Activated CD4-positive, alpha-beta memory T cell treated with anti-CD3 and anti-CD28 coated beads for 36 hours (primary cell): Measurements from ENCODE around the gene CIART. TPM values are rescaled to one million over a fixed set of nuclear protein-coding genes. Genes with fewer than 3 reads are reported as not detected.

Experiments
- CTCF ChIA-PET: fragments of 350-600 bp; sonication (Branson Sonifier 250); formaldehyde crosslinking; loops from one replicate; lab custom pipeline; 2021; ENCODE audit warnings: antibody characterized with exemption, inconsistent platforms; lab: Charles Lee
- POLR2A ChIA-PET: fragments of 350-600 bp; sonication (Branson Sonifier 250); formaldehyde crosslinking; loops from one replicate; lab custom pipeline; 2021; ENCODE audit warnings: antibody characterized with exemption; lab: Charles Lee
- DNase-seq: peaks from one replicate; pipeline ENCODE4 v3.0.0-alpha.2; 2020
- H3K27ac Mint-ChIP-seq: one replicate; pipeline ENCODE4 v1.8.0; 2021; ENCODE audit warnings: mixed read lengths
- H3K27me3 Mint-ChIP-seq: one replicate; pipeline ENCODE4 v1.8.0; 2021; ENCODE audit warnings: mixed read lengths
- H3K36me3 Mint-ChIP-seq: one replicate; pipeline ENCODE4 v1.8.0; 2021; ENCODE audit warnings: mixed read lengths
- H3K4me1 Mint-ChIP-seq: one replicate; pipeline ENCODE4 v1.8.0; 2021; ENCODE audit warnings: low read depth, mixed read lengths
- H3K4me3 Mint-ChIP-seq: one replicate; pipeline ENCODE4 v1.8.0; 2021; ENCODE audit warnings: mild to moderate bottlenecking, mixed read lengths
- H3K9me3 Mint-ChIP-seq: one replicate; pipeline ENCODE4 v1.8.0; 2021; ENCODE audit warnings: mixed read lengths
- intact Hi-C: fragments of 100-400 bp; cut with micrococcal nuclease; formaldehyde crosslinking; loops from one replicate; pipeline ENCODE4 v1.15.1; 2023
- total RNA-seq, 2 experiments: library from RNA; stranded (reverse); gene quantifications; one replicate each; pipeline ENCODE4 v1.2.3, GENCODE V29; 2021

CIART gene
- total RNA-seq, 2 experiments from 2014 or later = 1.3 to 1.5 TPM

DNA sequence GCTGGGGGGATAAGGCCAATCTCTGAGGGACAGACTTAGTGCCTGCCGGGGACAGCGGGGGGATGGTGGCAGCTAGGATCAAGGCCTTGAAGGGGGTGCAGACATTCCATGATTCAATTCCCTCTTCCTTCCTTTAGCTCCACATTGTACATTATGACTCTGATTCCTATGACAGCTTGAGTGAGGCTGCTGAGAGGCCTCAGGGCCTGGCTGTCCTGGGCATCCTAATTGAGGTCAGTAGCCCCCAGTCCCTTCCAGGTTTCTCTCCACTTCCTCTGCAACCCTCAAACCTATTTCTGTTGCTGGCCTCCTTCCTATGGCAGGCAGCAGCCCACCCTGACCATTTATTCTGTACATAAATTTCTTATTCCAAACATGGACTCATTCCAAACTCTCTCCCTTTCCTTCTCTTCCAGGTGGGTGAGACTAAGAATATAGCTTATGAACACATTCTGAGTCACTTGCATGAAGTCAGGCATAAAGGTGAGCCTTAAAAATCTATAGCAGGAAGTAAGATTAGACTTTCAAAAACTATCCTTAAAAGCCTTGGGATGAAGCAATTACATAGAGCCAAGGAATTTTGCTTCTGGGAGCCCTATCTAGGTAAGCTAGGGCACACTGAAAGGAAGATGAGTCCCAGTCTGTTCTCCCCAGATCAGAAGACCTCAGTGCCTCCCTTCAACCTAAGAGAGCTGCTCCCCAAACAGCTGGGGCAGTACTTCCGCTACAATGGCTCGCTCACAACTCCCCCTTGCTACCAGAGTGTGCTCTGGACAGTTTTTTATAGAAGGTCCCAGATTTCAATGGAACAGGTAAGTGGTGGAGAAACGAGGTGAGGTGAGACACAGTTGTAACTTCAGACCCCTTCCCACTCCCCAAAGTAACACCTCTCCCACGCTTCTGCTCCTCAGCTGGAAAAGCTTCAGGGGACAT, 19.7 kb upstream of the CIART start:
- no peak for DNase-seq
- ChIA-PET POLR2A (interaction anchor here (0.6 kb wide), 1 partner anchor 35 kb away, joined by 3 read pairs; no protein-coding TSS in a partner anchor), CTCF (no interaction called here)
- no peak overlapping the region for H3K27ac Mint-ChIP-seq
- intact Hi-C loops = no loop called here
- H3K36me3 Mint-ChIP-seq = peaks cover 13% of the 10 kb centered on the region
- H3K27me3 Mint-ChIP-seq = peaks cover 9% of the 10 kb centered on the region
- peaks cover 10% of the 10 kb centered on the region for H3K4me1 Mint-ChIP-seq
- no peak overlapping the region for H3K4me3 Mint-ChIP-seq
- no peaks in the 10 kb centered on the region for H3K9me3 Mint-ChIP-seq

DNA sequence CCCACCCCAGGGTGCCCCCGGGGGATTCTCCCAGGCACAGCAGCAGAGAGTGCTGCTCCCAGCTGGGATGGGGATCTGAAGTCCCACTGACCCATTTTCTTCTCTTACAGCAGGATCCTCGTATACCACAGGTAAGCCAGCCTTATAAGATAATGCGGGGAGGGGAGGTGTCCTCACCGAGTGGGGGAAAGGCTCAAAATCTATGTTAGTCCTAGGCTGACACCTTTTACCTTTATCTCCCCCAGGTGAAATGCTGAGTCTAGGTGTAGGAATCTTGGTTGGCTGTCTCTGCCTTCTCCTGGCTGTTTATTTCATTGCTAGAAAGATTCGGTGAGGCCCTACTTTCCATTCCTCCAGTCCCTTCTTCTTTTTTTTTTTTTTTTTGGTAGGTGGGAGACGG, 18.8 kb upstream of the CIART start:
- peaks cover 13% of the 10 kb centered on the region for H3K4me1 Mint-ChIP-seq
- H3K36me3 Mint-ChIP-seq = peaks cover 14% of the 10 kb centered on the region
- ChIA-PET CTCF (no interaction called here), POLR2A (no interaction called here)
- no peaks in the 10 kb centered on the region for H3K9me3 Mint-ChIP-seq
- peaks cover 2% of the 10 kb centered on the region for H3K27me3 Mint-ChIP-seq
- DNase-seq = no peak
- no peak overlapping the region for H3K4me3 Mint-ChIP-seq
- intact Hi-C loops = no loop called here
- H3K27ac Mint-ChIP-seq = no peak overlapping the region

DNA sequence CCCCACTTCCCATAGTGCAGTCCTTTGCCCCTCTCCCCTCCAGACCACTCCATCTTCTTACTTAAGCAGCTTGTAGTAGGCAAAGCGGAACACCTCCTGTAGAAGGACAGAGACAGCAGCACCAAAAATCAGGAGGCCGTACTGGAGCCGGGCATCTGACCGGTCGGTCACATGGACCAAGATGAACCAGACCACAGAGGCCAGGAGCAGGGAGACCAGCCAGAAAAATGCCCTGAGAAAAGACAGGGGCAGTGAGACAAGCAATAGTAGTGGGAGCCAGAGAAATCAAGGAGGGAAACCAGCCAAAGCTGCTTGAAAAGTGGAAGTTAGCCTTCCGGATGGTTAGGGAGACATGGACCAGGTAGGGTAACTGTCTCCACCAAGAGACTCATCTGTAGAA, 14.5 kb upstream of the CIART start:
- Mint-ChIP-seq H3K27ac (peak overlapping the region; percentile 93), H3K27me3 (no peaks in the 10 kb centered on the region), H3K9me3 (no peaks in the 10 kb centered on the region), H3K4me3 (peak overlapping the region; percentile 97), H3K36me3 (peaks cover 15% of the 10 kb centered on the region), H3K4me1 (peaks cover 22% of the 10 kb centered on the region)
- ChIA-PET POLR2A (no interaction called here), CTCF (no interaction called here)
- DNase-seq = no peak
- intact Hi-C loops = loop anchor here (2.0 kb wide), 2 partner anchors 53 to 97 kb away; partner anchors contain the start of genes PRPF3 and RPRD2

DNA sequence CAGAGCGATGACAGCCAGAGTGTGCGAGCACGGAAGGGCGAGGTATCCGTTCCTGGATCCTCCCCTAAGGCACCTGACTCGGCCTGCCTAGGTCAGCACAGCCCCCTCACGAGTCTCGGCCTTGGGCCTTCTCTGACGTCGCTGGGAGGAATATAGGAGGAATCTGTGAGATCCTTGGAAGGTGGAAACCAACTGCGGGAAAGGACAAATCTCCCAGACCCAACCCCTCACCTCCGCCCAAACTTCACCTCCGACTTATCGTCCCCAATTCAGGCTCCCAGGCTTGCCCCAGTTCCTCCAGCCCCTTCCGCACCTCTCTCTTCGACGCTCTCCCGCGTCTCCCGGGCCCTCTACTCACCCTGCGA, 14.0 kb upstream of the CIART start:
- H3K36me3 Mint-ChIP-seq = peaks cover 15% of the 10 kb centered on the region
- ChIA-PET CTCF (interaction anchor here (1.4 to 2.8 kb wide), 2 partner anchors 10 to 12 kb away, joined by 3 to 19 read pairs; no protein-coding TSS in a partner anchor), POLR2A (no interaction called here)
- peak overlapping the region; percentile 97 for H3K4me3 Mint-ChIP-seq
- H3K27ac Mint-ChIP-seq = peak overlapping the region; percentile 93
- no peaks in the 10 kb centered on the region for H3K9me3 Mint-ChIP-seq
- peaks cover 22% of the 10 kb centered on the region for H3K4me1 Mint-ChIP-seq
- DNase-seq = peak; percentile 56
- no peaks in the 10 kb centered on the region for H3K27me3 Mint-ChIP-seq
- intact Hi-C loops = loop anchor here (2.0 kb wide), 2 partner anchors 52 to 96 kb away; partner anchors contain the start of genes PRPF3 and RPRD2

DNA sequence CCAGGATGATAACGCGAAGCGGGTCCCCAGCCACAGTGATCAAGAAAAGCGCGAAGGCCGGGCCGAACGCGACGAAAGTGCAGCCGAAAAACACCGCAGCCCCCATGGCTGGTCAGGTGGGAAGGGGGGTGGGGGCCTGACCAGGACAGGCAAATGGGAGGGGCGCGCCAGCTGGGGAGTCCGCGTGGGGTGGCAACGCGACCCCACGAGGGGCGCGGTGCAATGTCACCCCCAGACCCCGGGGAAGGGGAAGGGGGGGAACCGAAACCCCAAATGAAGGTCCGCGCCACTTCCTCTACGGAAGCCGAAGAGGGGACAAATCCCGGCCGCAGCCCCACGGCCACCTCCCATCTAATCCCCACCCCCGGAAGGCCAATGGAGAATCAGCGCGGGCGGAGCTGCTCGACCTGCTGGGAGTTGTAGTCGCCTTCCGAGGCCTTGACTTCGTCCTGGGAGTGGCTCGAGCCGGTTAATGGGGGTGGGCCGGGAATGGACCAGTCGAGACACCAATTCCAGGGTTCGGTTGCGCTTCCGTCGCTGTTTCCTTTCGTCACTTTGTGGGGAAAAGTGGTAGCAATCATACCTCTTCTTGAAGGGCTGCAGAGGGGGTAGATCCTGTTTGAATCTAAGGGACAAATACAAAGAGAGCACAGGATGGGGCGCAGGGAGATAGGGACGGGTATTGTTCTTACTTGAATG, 13.5 kb upstream of the CIART start, which contains the start of gene APH1A:
Gene APH1A (minus strand): TSS at position 312 of the 699 bp plus-strand sequence. CDS start 206 bp downstream, at position 106.
- CTCF ChIA-PET = interaction anchor here (1.0 to 2.8 kb wide), 3 partner anchors 9 to 13 kb away, joined by 3 to 19 read pairs (median 3); no protein-coding TSS in a partner anchor
- Mint-ChIP-seq H3K4me3 (peak within 1 kb of the TSS; percentile 97), H3K27me3 (no peaks in the 10 kb centered on the region), H3K27ac (peak within 1 kb of the TSS; percentile 93), H3K4me1 (peaks cover 22% of the 10 kb centered on the region), H3K9me3 (no peaks in the 10 kb centered on the region), H3K36me3 (peaks cover 15% of the 10 kb centered on the region)
- POLR2A ChIA-PET = interaction anchor here (0.6 to 1.4 kb wide), 9 partner anchors 9 to 311 kb away, joined by 3 to 4 read pairs (median 3); partner anchors contain the start of gene ANP32E
- intact Hi-C loops = loop anchor here (1.0 to 2.0 kb wide), 4 partner anchors 13 to 96 kb away; partner anchors contain the start of genes MRPS21, PRPF3 and RPRD2
- DNase-seq = peak; percentile 97

DNA sequence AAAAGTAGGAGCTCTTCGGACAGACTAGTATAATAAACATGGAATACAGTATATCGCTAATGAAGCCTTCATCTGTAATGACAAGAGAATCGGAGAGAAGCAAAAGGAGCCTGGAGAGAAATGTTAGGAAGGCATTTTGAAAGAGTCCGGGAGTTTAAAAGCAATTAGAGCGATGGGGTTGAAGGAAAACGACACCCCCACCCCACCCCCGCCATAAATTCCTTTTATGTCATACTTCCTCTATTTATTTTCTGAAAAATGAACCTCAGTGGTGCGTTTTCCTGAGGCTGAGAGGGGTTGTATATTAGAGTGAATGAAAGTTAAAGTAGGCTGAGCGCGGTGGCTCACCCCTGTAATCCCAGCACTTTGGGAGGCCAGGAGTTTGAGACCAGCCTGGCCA, 12.9 kb upstream of the CIART start:
- DNase-seq = no peak
- ChIA-PET POLR2A (interaction anchor here (0.6 to 1.4 kb wide), 10 partner anchors 9 to 310 kb away, joined by 3 to 4 read pairs (median 3); partner anchors contain the start of genes ANP32E and RPRD2), CTCF (interaction anchor here (1.0 to 2.8 kb wide), 3 partner anchors 9 to 13 kb away, joined by 3 to 19 read pairs (median 3); no protein-coding TSS in a partner anchor)
- Mint-ChIP-seq H3K4me3 (peak overlapping the region; percentile 97), H3K27ac (peak overlapping the region; percentile 93), H3K9me3 (no peaks in the 10 kb centered on the region), H3K4me1 (peaks cover 22% of the 10 kb centered on the region), H3K27me3 (no peaks in the 10 kb centered on the region), H3K36me3 (peaks cover 15% of the 10 kb centered on the region)
- intact Hi-C loops = loop anchor here (1.0 to 2.0 kb wide), 4 partner anchors 13 to 95 kb away; partner anchors contain the start of genes MRPS21, PRPF3 and RPRD2

DNA sequence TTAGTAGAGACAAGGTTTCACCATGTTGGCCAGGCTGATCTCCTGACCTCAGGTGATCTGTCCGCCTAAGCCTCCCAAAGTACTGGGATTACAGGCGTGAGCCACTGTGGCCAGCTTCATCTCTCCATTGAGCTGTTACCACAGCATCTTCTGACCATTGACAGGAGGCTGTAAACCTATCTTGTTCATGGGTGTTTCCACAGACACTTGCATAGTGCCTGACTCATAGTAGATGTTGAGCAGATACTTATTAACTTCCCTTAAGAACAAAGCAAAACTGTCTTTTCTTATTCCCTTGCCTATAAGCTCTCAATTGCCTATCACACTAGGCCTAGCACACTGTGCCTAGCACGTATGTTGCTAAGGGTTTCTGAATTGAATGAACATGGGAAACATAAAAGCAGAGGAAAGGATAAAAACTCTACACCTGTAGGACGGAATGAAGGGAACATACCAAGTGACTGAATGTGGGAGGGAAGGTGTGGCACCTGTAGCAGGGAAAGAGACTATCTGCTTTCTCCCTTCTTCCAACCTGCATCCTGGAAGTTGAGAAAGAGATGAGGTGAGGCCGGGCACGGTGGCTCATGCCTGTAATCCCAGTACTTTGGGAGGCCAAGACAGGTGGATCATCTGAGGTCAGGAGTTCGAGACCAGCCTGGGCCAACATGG, 10.9 kb upstream of the CIART start:
- Mint-ChIP-seq H3K9me3 (no peaks in the 10 kb centered on the region), H3K27me3 (no peaks in the 10 kb centered on the region), H3K36me3 (peaks cover 8% of the 10 kb centered on the region), H3K4me3 (no peak overlapping the region), H3K27ac (no peak overlapping the region), H3K4me1 (peaks cover 22% of the 10 kb centered on the region)
- ChIA-PET POLR2A (no interaction called here), CTCF (interaction anchor here (0.7 to 2.8 kb wide), 4 partner anchors 9 to 262 kb away, joined by 3 to 19 read pairs (median 6); no protein-coding TSS in a partner anchor)
- intact Hi-C loops = no loop called here
- no peak for DNase-seq

DNA sequence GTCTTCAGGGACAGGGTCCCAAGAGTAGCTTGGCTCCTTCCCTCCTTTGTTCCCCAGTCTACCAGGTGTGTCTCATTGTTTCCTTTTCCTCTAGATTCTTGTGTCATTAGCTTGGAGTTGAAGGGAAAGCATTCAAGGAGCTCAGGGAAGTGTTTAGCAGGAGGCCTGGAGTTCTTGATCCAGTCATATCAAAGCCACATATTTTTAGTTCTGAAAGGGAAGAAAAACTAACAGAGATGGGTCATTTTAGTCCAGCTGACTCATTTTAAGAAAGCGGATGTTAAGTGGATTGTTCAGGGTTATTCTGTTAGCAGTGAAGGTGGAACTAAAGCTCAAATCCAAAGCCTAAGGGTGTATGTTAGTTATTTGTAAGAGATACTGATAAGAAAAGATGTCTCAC, 9.0 kb upstream of the CIART start:
- H3K9me3 Mint-ChIP-seq = no peaks in the 10 kb centered on the region
- H3K27me3 Mint-ChIP-seq = no peaks in the 10 kb centered on the region
- DNase-seq = no peak
- H3K4me3 Mint-ChIP-seq = no peak overlapping the region
- ChIA-PET POLR2A (interaction anchor here (1.1 to 1.6 kb wide), 3 partner anchors 15 to 91 kb away, joined by 4 to 5 read pairs (median 4); partner anchors contain the start of gene RPRD2), CTCF (interaction anchor here (1.5 to 2.8 kb wide), 2 partner anchors 8 to 17 kb away, joined by 5 to 8 read pairs; no protein-coding TSS in a partner anchor)
- H3K36me3 Mint-ChIP-seq = peaks cover 1% of the 10 kb centered on the region
- intact Hi-C loops = no loop called here
- H3K4me1 Mint-ChIP-seq = peaks cover 9% of the 10 kb centered on the region
- no peak overlapping the region for H3K27ac Mint-ChIP-seq

DNA sequence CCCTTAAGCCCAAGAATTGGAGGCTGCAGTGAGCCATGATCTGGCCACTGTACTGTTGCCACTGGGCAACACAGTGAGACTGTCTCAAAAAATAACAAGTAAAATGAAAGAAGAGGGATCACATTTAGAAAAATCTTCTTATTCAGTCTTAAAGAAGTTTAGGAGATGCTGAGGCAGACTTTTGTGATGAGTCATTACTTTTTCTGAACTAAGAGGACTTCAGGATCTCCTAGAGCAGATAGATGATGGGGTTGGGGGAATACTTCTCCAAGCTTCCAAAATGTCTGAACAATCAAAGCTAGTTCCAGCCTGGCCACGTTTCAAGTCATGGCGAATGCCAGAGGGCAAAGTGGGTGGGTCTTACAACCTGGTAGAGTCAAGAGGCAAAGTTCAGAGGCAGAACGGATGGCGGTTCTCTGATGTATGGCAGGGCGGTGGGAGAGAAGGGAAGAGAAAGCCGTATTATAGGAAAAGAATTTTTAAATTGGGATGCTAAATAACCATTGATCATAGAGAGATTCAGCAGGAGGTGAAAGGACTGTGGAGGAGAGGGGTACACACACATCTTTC, 2.1 kb upstream of the CIART start:
- DNase-seq = no peak
- Mint-ChIP-seq H3K4me3 (no peak overlapping the region), H3K27ac (no peak overlapping the region), H3K36me3 (no peaks in the 10 kb centered on the region), H3K9me3 (no peaks in the 10 kb centered on the region), H3K4me1 (peaks cover 27% of the 10 kb centered on the region), H3K27me3 (no peaks in the 10 kb centered on the region)
- intact Hi-C loops = loop anchor here (5.0 kb wide), 1 partner anchor 43 kb away; the partner anchor contains the start of gene ANP32E
- ChIA-PET CTCF (interaction anchor here (0.8 to 6.5 kb wide), 4 partner anchors 8 to 115 kb away, joined by 3 to 66 read pairs (median 4); partner anchors contain the start of genes C1orf54 and CA14), POLR2A (no interaction called here)

DNA sequence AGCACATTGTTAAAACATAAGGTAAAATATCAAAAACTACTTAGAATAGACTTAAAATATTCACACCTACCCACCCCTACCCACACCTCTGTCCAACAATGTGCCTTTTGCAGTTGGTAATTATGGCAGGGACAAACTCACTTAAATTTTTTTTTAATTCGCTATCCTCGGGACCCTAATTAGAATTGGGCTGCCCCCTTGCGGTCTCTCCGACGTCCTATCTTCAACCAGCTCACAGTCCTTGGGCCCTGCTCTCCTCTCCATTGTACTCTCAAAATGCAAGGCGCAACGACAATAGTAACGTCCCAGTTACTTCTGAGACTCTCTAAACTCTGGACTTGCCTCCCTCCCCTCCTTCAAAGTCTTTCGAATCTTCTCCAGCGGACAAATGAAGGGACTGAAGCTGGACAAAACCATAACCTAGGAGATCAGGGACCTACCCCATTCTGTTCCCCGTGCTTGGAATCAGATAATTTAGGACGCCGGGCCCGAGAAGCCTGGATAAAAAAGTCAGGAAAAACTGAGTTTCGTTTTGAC, 1.1 kb upstream of the CIART start:
- no peaks in the 10 kb centered on the region for H3K9me3 Mint-ChIP-seq
- peaks cover 27% of the 10 kb centered on the region for H3K4me1 Mint-ChIP-seq
- peak overlapping the region; percentile 40 for H3K27ac Mint-ChIP-seq
- intact Hi-C loops = loop anchor here (1.0 to 5.0 kb wide), 2 partner anchors 26 to 44 kb away; partner anchors contain the start of gene ANP32E
- H3K4me3 Mint-ChIP-seq = peak overlapping the region; percentile 76
- no peaks in the 10 kb centered on the region for H3K27me3 Mint-ChIP-seq
- CTCF ChIA-PET = interaction anchor here (1.0 to 6.5 kb wide), 7 partner anchors 9 to 116 kb away, joined by 3 to 66 read pairs (median 4); partner anchors contain the start of genes APH1A, C1orf54 and CA14
- H3K36me3 Mint-ChIP-seq = no peaks in the 10 kb centered on the region
- POLR2A ChIA-PET = interaction anchor here (1.0 kb wide), 1 partner anchor 12 kb away, joined by 3 read pairs; the partner anchor contains the start of gene APH1A
- DNase-seq = peak; percentile 74
